HepG2 (cell line): Measurements from ENCODE around the gene ZNF175. TPM values are rescaled to one million over a fixed set of nuclear protein-coding genes. Genes with fewer than 3 reads are reported as not detected.

ENCODE experiments used
- ATAC-seq: fragments of 200-7000 bp; cut with Tn5 transposase; 3 replicates; pipeline ENCODE4 v1.9.1; 2020; ENCODE audit warnings: mild to moderate bottlenecking, moderate library complexity
- BruUV-seq: library from RNA; stranded (reverse); fragments of 400-500 nt; replicated peaks from 2 replicates; lab custom pipeline; 2021; lab: Mats Ljungman, UMichigan
- CTCF ChIA-PET: fragments of 300-600 bp; formaldehyde crosslinking; extraction: SDS; loops from one replicate; lab custom pipeline; 2021; ENCODE audit warnings: low total read pairs, inconsistent platforms, low intra/inter-chr PET ratio; lab: Yijun Ruan, JAX
- POLR2A ChIA-PET: fragments of 350-600 bp; sonication (Branson Sonifier 250); formaldehyde crosslinking; loops from one replicate; lab custom pipeline; 2020; ENCODE audit warnings: antibody characterized with exemption, inconsistent platforms; lab: Yijun Ruan, JAX
- DNase-seq: peaks from one replicate; pipeline ENCODE4 v3.0.0-alpha.2; 2015; ENCODE audit warnings: low spot score
- FAIRE-seq: peaks from 3 replicates; lab custom pipeline; 2011; peaks lifted over from hg19 to GRCh38; lab: Jason Lieb, UNC
- H2AFZ ChIP-seq: one replicate; pipeline ENCODE4 v1.6.1; 2011; ENCODE audit warnings: low read length, inconsistent platforms
- H3K27ac ChIP-seq: fragments of 300-600 bp; 3 replicates; pipeline ENCODE4 v1.8.0; 2011; ENCODE audit warnings: mixed run types, mild to moderate bottlenecking, mixed read lengths, low read length, inconsistent platforms; ENCODE audit not compliant: insufficient read depth; ENCODE audit errors: extremely low read length
- H3K27me3 ChIP-seq, 2 experiments: fragments of 200-600 bp in 1 of 2; 2 replicates in 1 of 2; 3 replicates in 1 of 2; pipeline versions ENCODE4 v1.6.0 to v1.8.0; 2011; ENCODE audit warnings: low read length in 2 of 2, mild to moderate bottlenecking in 2 of 2, moderate library complexity in 2 of 2, inconsistent platforms in 1 of 2; ENCODE audit not compliant: insufficient read depth in 2 of 2, control insufficient read depth in 1 of 2
- H3K36me3 ChIP-seq, 2 experiments: fragments of 200-600 bp in 1 of 2; replicated peaks in 1 of 2; 2 replicates in 1 of 2; 3 replicates in 1 of 2; pipeline versions ENCODE4 v1.5.1 to v1.8.0; 2011; ENCODE audit warnings: low read length in 2 of 2, inconsistent platforms in 1 of 2; ENCODE audit not compliant: insufficient read depth in 2 of 2, control insufficient read depth in 1 of 2
- H3K4me1 ChIP-seq: 2 replicates; pipeline ENCODE4 v1.5.1; 2012; ENCODE audit warnings: low read length, inconsistent platforms; ENCODE audit not compliant: insufficient read depth
- H3K4me2 ChIP-seq: 2 replicates; pipeline ENCODE4 v1.6.0; 2011; ENCODE audit warnings: low read depth, low read length, inconsistent platforms
- H3K4me3 ChIP-seq, 3 experiments: fragments of 200-600 bp in 1 of 3; sonication (generic), shearing (Covaris generic) in 1 of 3; replicated peaks in 1 of 3; 2 replicates each; pipeline ENCODE4 v1.5.1; 2011 to 2016; ENCODE audit warnings: low read length in 3 of 3, inconsistent platforms in 2 of 3, low read depth in 2 of 3, mild to moderate bottlenecking in 2 of 3, control low read depth in 1 of 3, mixed read lengths in 1 of 3; ENCODE audit not compliant: insufficient read depth in 1 of 3
- H3K79me2 ChIP-seq: one replicate; pipeline ENCODE4 v1.6.1; 2011; ENCODE audit warnings: low read length, inconsistent platforms; ENCODE audit not compliant: insufficient read depth
- H3K9ac ChIP-seq: 2 replicates; pipeline ENCODE4 v1.6.0; 2011; ENCODE audit warnings: mild to moderate bottlenecking, low read depth, low read length, inconsistent platforms; ENCODE audit not compliant: insufficient read depth
- H3K9me3 ChIP-seq: 2 replicates; pipeline ENCODE4 v1.5.1; 2012; ENCODE audit warnings: mild to moderate bottlenecking, low read length
- H4K20me1 ChIP-seq: 2 replicates; pipeline ENCODE4 v1.6.0; 2011; ENCODE audit warnings: inconsistent platforms, mild to moderate bottlenecking, low read length, moderate library complexity; ENCODE audit not compliant: insufficient read depth
- AFF4 ChIP-seq: sonication (generic); formaldehyde crosslinking; IDR thresholded peaks from 2 replicates; pipeline ENCODE4 v1.4.0; 2020; ENCODE audit warnings: missing genetic modification reagents
- GLMP ChIP-seq: sonication (generic); formaldehyde crosslinking; IDR thresholded peaks from 2 replicates; pipeline ENCODE4 v1.9.0; 2021; ENCODE audit warnings: missing genetic modification reagents, mild to moderate bottlenecking, borderline replicate concordance
- MNT ChIP-seq: fragments of 450-650 bp; IDR thresholded peaks from 2 replicates; pipeline ENCODE4 v1.6.1; 2016
- SOX6 ChIP-seq, 2 experiments: fragments of 450-650 bp in 1 of 2; sonication (generic) in 1 of 2; formaldehyde crosslinking in 1 of 2; IDR thresholded peaks; 2 replicates each; pipeline versions ENCODE4 v1.4.0 to v1.6.1; 2017 to 2020; ENCODE audit warnings: antibody characterized with exemption in 1 of 2, mild to moderate bottlenecking in 1 of 2, missing genetic modification reagents in 1 of 2
- ZNF326 ChIP-seq: sonication (generic); formaldehyde crosslinking; IDR thresholded peaks from 2 replicates; pipeline ENCODE4 v1.4.0; 2020; ENCODE audit warnings: missing genetic modification reagents, borderline replicate concordance
- WGBS: methylation state at CpG from one replicate; pipeline ENCODE4 v1.1.6; 2017; ENCODE audit warnings: low lambda C conversion rate; 5-methylcytosine and 5-hydroxymethylcytosine counted together
- in situ Hi-C: cut with HindIII; loops from 2 replicates; pipeline ENCODE4 v1.10.0; 2017; ENCODE audit warnings: low pct_unique_long_range_greater_than_20kb; ENCODE audit not compliant: extremely low pct_ligation_motif_present
- intact Hi-C: fragments of 100-400 bp; cut with micrococcal nuclease; formaldehyde crosslinking; loops from one replicate; pipeline ENCODE4 v1.10.0; 2022; ENCODE audit not compliant: unreplicated experiment
- polyA plus RNA-seq, 8 experiments: library from polyadenylated mRNA; depleted of rRNA in 3 of 8; stranded (reverse) in 7 of 8; unstranded in 1 of 8; fragments of >200 nt; fragmentation: Illumina TruSeq in 4 of 8; extraction: Trizol in 4 of 8; gene quantifications; 2 replicates each; pipeline versions ENCODE4 v1.2.1 to v1.2.3, GENCODE V29; 2011 to 2016; ENCODE audit warnings: low read depth in 4 of 8, missing spikeins in 1 of 8, mixed read lengths in 1 of 8; ENCODE audit not compliant: insufficient read depth in 1 of 8
- total RNA-seq, 5 experiments: library from RNA; depleted of rRNA; stranded (reverse); fragments of >200 nt; fragmentation: Illumina TruSeq; extraction: Trizol; gene quantifications; 2 replicates each; pipeline ENCODE4 v1.2.3, GENCODE V29; 2016; ENCODE audit warnings: low read depth in 1 of 5

ZNF175 gene
- total and polyA plus RNA-seq, 2 of the 13 experiments (the other 11 are each of a cell fraction or from before 2014, with no cell fraction given) = 1.2 to 1.5 TPM

DNA sequence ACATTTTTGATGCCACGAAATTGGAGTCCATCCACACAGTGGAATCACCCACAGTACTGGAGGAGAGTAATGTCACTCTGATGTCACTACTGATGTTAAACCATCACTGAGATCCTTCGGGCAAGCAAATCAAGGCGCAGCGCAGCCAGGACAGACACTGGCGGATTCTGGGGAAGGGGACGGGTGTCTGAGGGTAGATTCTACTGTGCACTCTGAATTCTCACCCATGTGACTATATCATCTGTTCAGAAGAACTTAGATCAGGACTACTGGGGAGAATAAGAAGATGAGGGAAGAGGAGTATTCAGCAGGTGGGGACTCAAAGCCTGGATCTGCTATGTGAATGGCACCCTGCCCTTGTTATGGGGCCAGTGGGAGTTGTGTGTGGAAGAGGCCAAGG, 27.0 kb upstream of the ZNF175 start:
- Histone ChIP-seq H3K9me3 (no peaks in the 10 kb centered on the region), H2AFZ (no peak overlapping the region), H3K9ac (no peak overlapping the region), H3K79me2 (no peaks in the 10 kb centered on the region), H3K4me2 (no peak overlapping the region), H3K4me3 (no peak overlapping the region), H3K4me1 (no peaks in the 10 kb centered on the region), H3K27ac (no peak overlapping the region), H4K20me1 (no peaks in the 10 kb centered on the region), H3K36me3 (no peaks in the 10 kb centered on the region), H3K27me3 (no peaks in the 10 kb centered on the region; a peak in 2 of 5 replicates)
- in situ Hi-C loops (no loop called here), intact Hi-C loops (no loop called here)
- ChIA-PET CTCF (no interaction called here), POLR2A (no interaction called here)
- TF ChIP-seq GLMP (no peak), SOX6 (IDR thresholded peaks at IDR 0.05) (no peak), SOX6 (CRISPR knock-in tag; IDR thresholded peaks at IDR 0.05) (no peak), ZNF326 (no peak), MNT (no peak), AFF4 (CRISPR knock-in tag) (no peak)
- ATAC-seq (no peak), DNase-seq (no peak), FAIRE-seq (no peak)
- BruUV-seq = no TSS peak
- WGBS = 27% methylated on average over 6 of the region's 6 CpGs
